22Rv1 (cell line): ENCODE measurements around the gene CHPF.

ENCODE experiments used
- H3K27ac ChIP-seq: fragments of 450-650 bp; 2 replicates; pipeline ENCODE4 v1.5.1; 2017
- ZFX ChIP-seq: fragments of 450-650 bp; IDR thresholded peaks from 2 replicates; pipeline ENCODE4 v1.6.1; 2017; ENCODE audit warnings: antibody characterized with exemption, borderline replicate concordance
- TF ChIP-seq, protein P1 (sequence below): fragments of 450-650 bp; IDR thresholded peaks from 2 replicates; pipeline ENCODE4 v1.5.1; 2017; ENCODE audit warnings: mild to moderate bottlenecking

CHPF gene

DNA sequence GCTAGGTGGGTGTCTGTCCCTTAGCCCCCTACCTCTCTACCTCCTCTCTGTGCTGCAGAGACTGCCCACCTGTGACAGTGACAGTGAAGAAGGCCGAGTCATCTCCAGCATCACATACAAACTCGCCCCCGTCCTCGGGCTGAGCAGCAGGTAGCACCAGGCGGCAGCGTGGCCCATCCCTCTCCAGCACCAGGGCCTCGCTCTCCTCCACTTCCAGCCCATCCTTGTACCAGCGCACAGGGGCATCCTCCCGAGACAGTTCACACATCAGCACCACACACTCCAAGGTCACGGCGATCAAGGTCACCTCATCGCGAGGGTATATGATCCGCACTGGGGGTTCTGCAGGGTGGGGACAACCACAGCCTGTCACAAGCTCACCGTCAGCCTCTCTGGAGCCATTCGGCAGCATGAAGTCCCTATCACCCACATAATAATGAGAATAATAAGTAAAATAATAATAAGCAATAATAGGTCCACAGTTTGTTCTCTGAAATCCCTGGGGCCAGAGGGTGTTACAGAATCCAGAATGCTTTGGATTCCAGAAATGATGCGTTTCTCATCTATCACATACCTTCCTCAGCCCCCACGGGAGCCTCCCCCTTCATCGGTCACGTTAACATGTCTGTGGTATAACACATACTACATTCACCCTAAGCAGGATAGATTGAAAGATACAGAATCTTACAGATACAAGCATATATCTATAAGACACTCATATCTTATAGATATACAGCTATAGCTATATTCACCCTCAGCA is 15.7 kb upstream of the CHPF start:
- TF ChIP-seq ZFX, result no peak
- TF ChIP-seq, protein P1, sequence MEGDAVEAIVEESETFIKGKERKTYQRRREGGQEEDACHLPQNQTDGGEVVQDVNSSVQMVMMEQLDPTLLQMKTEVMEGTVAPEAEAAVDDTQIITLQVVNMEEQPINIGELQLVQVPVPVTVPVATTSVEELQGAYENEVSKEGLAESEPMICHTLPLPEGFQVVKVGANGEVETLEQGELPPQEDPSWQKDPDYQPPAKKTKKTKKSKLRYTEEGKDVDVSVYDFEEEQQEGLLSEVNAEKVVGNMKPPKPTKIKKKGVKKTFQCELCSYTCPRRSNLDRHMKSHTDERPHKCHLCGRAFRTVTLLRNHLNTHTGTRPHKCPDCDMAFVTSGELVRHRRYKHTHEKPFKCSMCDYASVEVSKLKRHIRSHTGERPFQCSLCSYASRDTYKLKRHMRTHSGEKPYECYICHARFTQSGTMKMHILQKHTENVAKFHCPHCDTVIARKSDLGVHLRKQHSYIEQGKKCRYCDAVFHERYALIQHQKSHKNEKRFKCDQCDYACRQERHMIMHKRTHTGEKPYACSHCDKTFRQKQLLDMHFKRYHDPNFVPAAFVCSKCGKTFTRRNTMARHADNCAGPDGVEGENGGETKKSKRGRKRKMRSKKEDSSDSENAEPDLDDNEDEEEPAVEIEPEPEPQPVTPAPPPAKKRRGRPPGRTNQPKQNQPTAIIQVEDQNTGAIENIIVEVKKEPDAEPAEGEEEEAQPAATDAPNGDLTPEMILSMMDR, result no peak
- H3K27ac ChIP-seq, result no peak overlapping the region

DNA sequence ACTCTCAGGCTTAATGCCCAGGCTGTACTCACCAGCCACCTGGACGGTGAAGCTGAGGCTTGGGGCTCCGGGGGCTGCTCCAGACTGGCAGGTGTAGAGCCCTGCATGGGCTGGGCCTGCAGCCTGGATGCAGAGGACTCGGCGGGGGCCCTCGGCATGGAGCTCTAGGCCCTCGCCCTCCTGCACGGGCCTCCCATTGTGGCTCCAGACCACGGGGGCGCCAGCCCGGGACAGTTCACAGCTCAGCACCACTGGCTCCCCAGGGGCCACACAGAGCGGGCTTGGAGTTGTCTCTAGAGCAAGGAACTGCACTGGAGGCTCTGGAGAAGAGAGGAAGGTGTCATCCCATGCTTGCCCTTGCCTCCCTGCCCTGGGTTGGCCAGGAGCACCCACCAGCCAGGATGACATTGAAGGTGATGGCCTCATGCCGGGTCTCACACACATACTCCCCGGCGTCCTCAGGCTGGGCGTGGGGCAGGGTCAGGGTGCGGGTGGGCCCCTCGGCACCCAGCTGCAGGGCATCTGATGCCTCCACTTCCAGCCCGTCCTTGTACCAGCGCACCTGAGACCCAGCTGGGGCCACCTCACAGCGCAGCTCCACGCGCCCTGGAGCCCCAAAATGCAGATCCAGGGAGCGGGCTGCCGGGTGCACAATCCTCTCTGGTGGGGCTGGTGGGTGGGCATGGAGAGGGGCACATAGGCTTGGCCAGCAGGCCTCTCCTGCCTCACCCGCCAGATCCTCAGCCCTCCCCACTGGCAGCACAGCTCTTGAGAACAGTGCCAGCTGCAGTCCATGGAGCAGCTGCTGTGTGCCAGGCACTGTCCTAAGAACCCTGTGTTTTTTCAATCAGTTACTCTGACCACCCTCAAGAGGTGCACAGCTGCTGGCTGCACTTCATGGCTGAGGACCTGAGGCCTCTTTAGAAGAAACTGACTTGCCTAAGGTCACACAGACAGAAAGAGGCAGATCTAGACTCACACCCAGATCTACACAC is 14.5 kb upstream of the CHPF start:
- no peak overlapping the region for H3K27ac ChIP-seq
- TF ChIP-seq ZFX, result no peak
- TF ChIP-seq, protein P1, result no peak

DNA sequence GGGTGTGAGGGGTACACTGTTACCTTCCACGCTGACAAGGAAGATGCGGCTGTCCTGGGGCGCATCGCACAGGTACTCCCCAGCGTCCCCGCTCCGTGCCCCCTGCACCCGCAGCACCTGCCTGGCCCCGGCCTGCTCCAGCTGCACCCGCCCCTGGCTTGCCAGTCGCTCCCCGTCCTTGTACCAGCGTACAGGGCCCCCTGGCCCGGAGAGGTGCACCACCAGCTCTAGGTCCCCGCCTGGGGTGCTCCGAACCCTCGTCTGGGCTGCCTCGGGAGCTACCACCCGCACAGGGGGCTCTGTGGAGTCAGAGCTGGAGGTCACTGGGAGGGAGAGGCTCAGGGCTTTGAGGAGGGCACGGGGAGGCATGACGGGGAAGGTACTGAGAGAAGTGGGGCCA is 13.7 kb upstream of the CHPF start:
- H3K27ac ChIP-seq, result no peak overlapping the region
- TF ChIP-seq ZFX, result no peak
- TF ChIP-seq, protein P1, result no peak

DNA sequence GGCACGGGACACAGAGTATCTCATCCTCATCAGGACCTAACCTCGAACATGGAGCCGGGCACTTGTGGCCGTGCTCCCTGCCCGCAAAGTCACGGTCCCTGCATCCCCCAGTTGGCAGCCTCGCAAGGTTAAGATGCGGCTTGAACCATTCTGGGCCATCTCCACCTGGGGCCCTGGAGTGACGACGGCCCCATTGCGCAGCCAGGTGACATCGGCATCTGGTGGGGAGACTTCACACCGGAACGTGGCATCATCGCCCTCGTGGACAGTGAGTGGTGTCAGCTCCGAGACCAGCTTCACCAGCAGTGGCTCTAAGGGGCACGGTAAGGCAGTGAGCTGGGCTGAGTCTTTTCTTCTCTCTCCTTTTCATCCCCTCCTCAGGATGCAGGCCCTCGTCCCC is 12.8 kb upstream of the CHPF start:
- TF ChIP-seq, protein P1, result no peak
- TF ChIP-seq ZFX, result no peak
- no peak overlapping the region for H3K27ac ChIP-seq

DNA sequence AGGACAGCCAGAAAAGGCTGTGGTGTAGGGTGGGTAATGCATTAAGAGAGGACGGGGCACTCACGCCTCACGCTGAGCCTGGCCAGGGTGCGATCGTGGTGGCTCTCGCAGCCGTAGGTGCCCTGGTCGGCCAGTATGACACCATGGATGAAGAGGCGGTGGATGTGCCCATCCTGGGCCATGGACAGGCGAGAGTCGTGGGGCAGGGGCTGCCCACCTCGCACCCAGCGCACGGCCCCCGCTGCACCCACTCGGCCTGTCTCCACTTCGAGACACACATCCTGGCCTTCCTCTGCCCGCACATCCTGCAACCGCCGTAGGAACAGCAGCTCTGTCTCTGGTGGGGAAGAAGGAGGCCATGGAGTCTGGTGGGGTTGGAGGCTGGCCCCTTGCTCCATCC is 12.3 kb upstream of the CHPF start:
- no peak overlapping the region for H3K27ac ChIP-seq

DNA sequence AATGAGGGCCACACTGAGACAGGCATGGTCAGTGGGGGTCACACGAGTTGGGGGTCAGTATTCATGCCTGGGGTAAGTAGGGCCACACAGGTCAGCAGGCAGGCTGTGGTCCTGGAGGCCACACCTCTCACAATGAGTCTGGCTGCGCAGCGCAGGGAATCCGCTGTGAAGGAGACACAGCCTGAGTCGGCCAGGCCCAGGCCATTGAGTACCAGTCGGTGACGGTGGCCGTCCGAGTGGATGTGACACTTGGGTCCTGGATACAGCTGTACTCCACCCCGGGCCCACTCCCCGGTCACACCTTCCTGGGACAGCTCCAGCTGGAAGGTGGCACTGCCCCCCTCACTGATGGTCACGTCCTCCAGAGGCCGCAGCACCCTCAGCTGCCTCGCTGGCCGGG is 10.7 kb upstream of the CHPF start:
- no peak overlapping the region for H3K27ac ChIP-seq
- TF ChIP-seq, protein P1, result no peak
- no peak for TF ChIP-seq ZFX

More for the DNA sequence above, 12.3 kb upstream of the CHPF start:
- TF ChIP-seq ZFX, result no peak
- TF ChIP-seq, protein P1, result no peak
